HL-60 (cell line): ENCODE results near the gene GPC3.

Experiments
- DNase-seq, 2 experiments: peaks; one replicate each; pipeline ENCODE4 v3.0.0-alpha.2; 2010 to 2020; ENCODE audit warnings: low read depth in 1 of 2, low spot score in 1 of 2
- H3K27ac ChIP-seq: fragments of 250-450 bp; sonication (Bioruptor Pico); replicated peaks from 2 replicates; pipeline ENCODE4 v1.5.1; 2020; ENCODE audit warnings: mild to moderate bottlenecking, moderate library complexity
- H3K27me3 ChIP-seq: fragments of 250-450 bp; sonication (Bioruptor Pico); 2 replicates; pipeline ENCODE4 v1.5.1; 2021; ENCODE audit warnings: mild to moderate bottlenecking, moderate library complexity; ENCODE audit not compliant: insufficient read depth, poor library complexity, severe bottlenecking
- H3K4me3 ChIP-seq: replicated peaks from 2 replicates; pipeline ENCODE4 v1.5.1; 2011; ENCODE audit warnings: mild to moderate bottlenecking, control low read depth, low read length; ENCODE audit not compliant: insufficient read depth
- CTCF ChIP-seq: IDR thresholded peaks from one replicate; pipeline ENCODE4 v1.5.1; 2011; ENCODE audit warnings: low read length, control low read depth, inconsistent platforms; ENCODE audit not compliant: insufficient read depth
- GABPA ChIP-seq: IDR thresholded peaks from 2 replicates; pipeline ENCODE4 v1.6.1; 2012; ENCODE audit warnings: low read depth
- POLR2AphosphoS5 ChIP-seq: IDR thresholded peaks from 2 replicates; pipeline ENCODE4 v1.6.1; 2012; ENCODE audit warnings: low read depth
- REST ChIP-seq: IDR thresholded peaks from 2 replicates; pipeline ENCODE4 v1.6.1; 2012; ENCODE audit warnings: low read depth; ENCODE audit not compliant: insufficient replicate concordance
- SPI1 ChIP-seq: IDR thresholded peaks from 2 replicates; pipeline ENCODE4 v1.6.1; 2012; ENCODE audit warnings: low read depth, mild to moderate bottlenecking, borderline replicate concordance

GPC3 gene

GRCh38 chrX:133948895-133949294 is 36.5 kb downstream of the GPC3 start:
- TF ChIP-seq SPI1 (no peak), REST (no peak), POLR2AphosphoS5 (no peak), GABPA (no peak), CTCF (no peak)
- no peak overlapping the region for H3K27ac ChIP-seq
- no peak overlapping the region for H3K4me3 ChIP-seq
- H3K27me3 ChIP-seq: no peaks in the 10 kb centered on the region
- no peak for DNase-seq

GRCh38 chrX:133947996-133948395 is 37.4 kb downstream of the GPC3 start:
- no peak for DNase-seq
- Histone ChIP-seq H3K4me3 (no peak overlapping the region), H3K27ac (no peak overlapping the region), H3K27me3 (no peaks in the 10 kb centered on the region)
- no peak for TF ChIP-seq SPI1
- TF ChIP-seq CTCF: no peak
- no peak for TF ChIP-seq GABPA
- no peak for TF ChIP-seq REST
- TF ChIP-seq POLR2AphosphoS5: no peak

GRCh38 chrX:133947022-133947421 is 38.4 kb downstream of the GPC3 start:
- Histone ChIP-seq H3K4me3 (no peak overlapping the region), H3K27ac (no peak overlapping the region), H3K27me3 (no peaks in the 10 kb centered on the region)
- no peak for DNase-seq
- TF ChIP-seq REST (no peak), SPI1 (no peak), POLR2AphosphoS5 (no peak), GABPA (no peak), CTCF (no peak)
